Kidney (tissue), 2 donors: Measurements from ENCODE around the gene TMEM143. TPM values are rescaled to one million over a fixed set of nuclear protein-coding genes. Genes with fewer than 3 reads are reported as not detected.

Source experiments
- polyA plus RNA-seq: library from polyadenylated mRNA; stranded (reverse); fragments of 350-450 nt; fragmentation: Illumina TruSeq; extraction: RNeasy Lipid Tissue Mini Kit (QIAGEN cat#74804); gene quantifications from one replicate; pipeline ENCODE4 v1.2.3, GENCODE V29; 2014; ENCODE audit warnings: low read depth, low replicate concordance; ENCODE audit not compliant: insufficient read depth
- total RNA-seq: library from RNA; stranded (reverse); fragmentation: NEBNext Ultra II Directional; extraction: Animal tissue kit (Norgen Biotek cat#: 25700); gene quantifications from one replicate; pipeline ENCODE4 v1.2.1, GENCODE V29; 2021
- donor health status: DM: yes; HTN: yes; CAD: no.

TMEM143 gene
- total and polyA plus RNA-seq, 2 donors from 2014 or later: 9.2 to 15.7 TPM

Other genes starting within 250 kb of the TMEM143 start
- 25.9 TPM for gene LIG1, start 193.6 kb downstream of the TMEM143 start, total RNA-seq
- gene LIG1, start 193.6 kb downstream of the TMEM143 start, polyA plus RNA-seq: 14.0 TPM
- gene ZSWIM9, start 193.3 kb downstream of the TMEM143 start, total RNA-seq: 7.8 TPM
- gene ZSWIM9, start 193.3 kb downstream of the TMEM143 start, polyA plus RNA-seq: 5.5 TPM
- 53.1 TPM for gene CARD8, start 108.0 kb downstream of the TMEM143 start, total RNA-seq
- gene CARD8, start 108.0 kb downstream of the TMEM143 start, polyA plus RNA-seq: 11.4 TPM
- gene ZNF114, start 93.9 kb downstream of the TMEM143 start, total RNA-seq: 1.2 TPM
- 0.17 TPM for gene ZNF114, start 93.9 kb downstream of the TMEM143 start, polyA plus RNA-seq
- 78.6 TPM for gene EMP3, start 38.4 kb downstream of the TMEM143 start, total RNA-seq
- gene EMP3, start 38.4 kb downstream of the TMEM143 start, polyA plus RNA-seq: 75.9 TPM
- not detected for gene SYNGR4, start 427 bp upstream of the TMEM143 start, total RNA-seq
- gene SYNGR4, start 427 bp upstream of the TMEM143 start, polyA plus RNA-seq: not detected
- gene KDELR1, start 27.6 kb upstream of the TMEM143 start, total RNA-seq: 169 TPM
- 204 TPM for gene KDELR1, start 27.6 kb upstream of the TMEM143 start, polyA plus RNA-seq
- gene GRIN2D, start 29.7 kb upstream of the TMEM143 start, total RNA-seq: 0.54 TPM
- gene GRIN2D, start 29.7 kb upstream of the TMEM143 start, polyA plus RNA-seq: 0.13 TPM
- 34.0 TPM for gene GRWD1, start 82.0 kb upstream of the TMEM143 start, total RNA-seq
- 19.0 TPM for gene GRWD1, start 82.0 kb upstream of the TMEM143 start, polyA plus RNA-seq
- gene KCNJ14, start 91.6 kb upstream of the TMEM143 start, total RNA-seq: 1.0 TPM
- 0.28 TPM for gene KCNJ14, start 91.6 kb upstream of the TMEM143 start, polyA plus RNA-seq
- 96.1 TPM for gene CYTH2, start 105.4 kb upstream of the TMEM143 start, total RNA-seq
- gene CYTH2, start 105.4 kb upstream of the TMEM143 start, polyA plus RNA-seq: 51.0 TPM
- gene LMTK3, start 147.9 kb upstream of the TMEM143 start, total RNA-seq: 8.4 TPM
- 4.2 TPM for gene LMTK3, start 147.9 kb upstream of the TMEM143 start, polyA plus RNA-seq
- 2.3 TPM for gene SULT2B1, start 188.2 kb upstream of the TMEM143 start, total RNA-seq
- 2.3 TPM for gene SULT2B1, start 188.2 kb upstream of the TMEM143 start, polyA plus RNA-seq
- not detected for gene SPACA4, start 242.8 kb upstream of the TMEM143 start, total RNA-seq
- not detected for gene SPACA4, start 242.8 kb upstream of the TMEM143 start, polyA plus RNA-seq